GM08714 (cell line): ENCODE measurements around the gene STK4.
A peak's percentile ranks its signal among the peaks of the same experiment; 100 is the strongest.
"Not testable (repeated sequence)": the region's sequence is repeated elsewhere in the genome, so short reads cannot be mapped to it uniquely, and the experiment has no call there.

Source experiments
- H3K4me3 ChIP-seq: fragments of 200-500 bp; sonication (Bioruptor generic); 2 replicates; pipeline ENCODE4 v1.5.1; 2014; ENCODE audit warnings: mild to moderate bottlenecking, low read length, inconsistent platforms
- ZNF274 ChIP-seq: IDR thresholded peaks from 2 replicates; pipeline ENCODE4 v1.6.1; 2012; ENCODE audit warnings: mild to moderate bottlenecking, low read depth, low read length

The STK4 gene

GRCh38 chr20:44988631-44989171, 22.4 kb downstream of the STK4 start:
- TF ChIP-seq ZNF274: no peak
- H3K4me3 ChIP-seq: no peak overlapping the region

- peak overlapping the region; percentile 70 for H3K4me3 ChIP-seq
- TF ChIP-seq ZNF274: no peak
These were observed 24.1 kb downstream of the STK4 start for GRCh38 chr20:44990425-44990824.

DNA sequence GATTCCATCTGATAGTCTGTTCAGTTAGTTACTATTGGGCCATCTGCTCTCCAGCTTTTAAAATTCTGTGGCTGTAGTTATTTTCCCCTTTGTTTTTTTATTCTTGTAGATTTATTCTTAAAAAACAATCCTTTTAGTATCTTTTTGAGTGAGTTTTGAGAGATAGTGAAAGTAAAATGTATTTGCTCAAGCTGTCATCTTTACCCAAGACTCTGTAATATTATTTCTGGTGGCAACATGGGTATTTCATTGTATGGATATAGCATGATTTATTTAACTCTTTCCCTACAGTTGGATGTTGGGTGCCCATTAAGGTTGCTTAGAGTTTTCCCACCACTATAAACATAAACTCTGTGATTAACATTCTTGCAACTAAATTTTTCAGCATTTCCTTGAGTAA, 24.6 kb downstream of the STK4 start:
- no peak for TF ChIP-seq ZNF274
- H3K4me3 ChIP-seq: peak overlapping the region; percentile 70

- no peak overlapping the region for H3K4me3 ChIP-seq
- TF ChIP-seq ZNF274: no peak
These were observed 27.0 kb downstream of the STK4 start for GRCh38 chr20:44993343-44993742.

GRCh38 chr20:44997171-44997570, 30.9 kb downstream of the STK4 start:
- no peak for TF ChIP-seq ZNF274
- no peak overlapping the region for H3K4me3 ChIP-seq

- no peak overlapping the region for H3K4me3 ChIP-seq
- TF ChIP-seq ZNF274: no peak
These were observed 31.4 kb downstream of the STK4 start for GRCh38 chr20:44997668-44998067.

GRCh38 chr20:45008521-45009049, 42.3 kb downstream of the STK4 start:
- no peak for TF ChIP-seq ZNF274
- H3K4me3 ChIP-seq: no peak overlapping the region

DNA sequence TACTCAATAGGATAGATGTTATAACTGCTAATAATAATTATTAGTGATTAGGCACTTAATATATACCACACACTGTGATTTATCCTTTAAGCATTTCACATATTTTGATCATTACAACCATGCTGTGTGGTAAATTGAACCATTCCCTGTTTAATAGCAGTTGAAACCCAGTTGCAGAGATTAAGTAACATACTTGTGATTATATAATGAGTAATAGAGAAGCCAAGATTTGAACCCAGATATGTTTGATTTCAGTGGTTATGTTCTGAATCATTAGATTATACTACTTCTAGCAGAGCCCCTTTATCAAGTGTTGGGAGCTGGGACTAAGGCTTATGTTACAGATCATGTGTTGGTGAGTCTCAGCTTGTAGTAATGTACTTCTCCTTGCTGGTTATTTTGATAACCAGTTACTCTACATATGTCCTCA, 44.1 kb downstream of the STK4 start:
- H3K4me3 ChIP-seq: no peak overlapping the region
- TF ChIP-seq ZNF274: no peak

DNA sequence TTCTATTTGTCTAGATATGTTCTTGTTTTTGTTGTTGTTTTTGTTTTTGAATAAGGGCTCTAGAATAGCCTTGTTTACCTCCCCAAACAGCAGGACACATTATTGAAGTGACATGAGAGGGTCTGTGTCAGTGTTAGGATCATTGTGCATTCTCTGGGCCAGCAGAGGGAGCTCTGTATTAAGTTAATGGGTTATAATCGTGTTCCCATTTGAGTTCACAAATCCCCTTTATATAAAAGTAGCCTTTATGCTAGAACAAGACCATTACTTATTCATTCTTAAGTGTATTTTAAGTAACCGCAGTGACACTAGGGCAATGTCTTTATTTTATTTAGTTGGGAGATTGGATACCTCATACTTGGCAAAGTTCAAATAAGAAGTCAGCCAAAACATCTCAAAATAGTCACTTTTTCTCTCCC, 44.8 kb downstream of the STK4 start:
- no peak for TF ChIP-seq ZNF274

GRCh38 chr20:45012682-45013302, 46.5 kb downstream of the STK4 start:
- no peak overlapping the region for H3K4me3 ChIP-seq
- TF ChIP-seq ZNF274: no peak

More for the DNA sequence above, 44.8 kb downstream of the STK4 start:
- no peak overlapping the region for H3K4me3 ChIP-seq

GRCh38 chr20:45014131-45014530, 47.8 kb downstream of the STK4 start:
- H3K4me3 ChIP-seq: not testable (repeated sequence)

DNA sequence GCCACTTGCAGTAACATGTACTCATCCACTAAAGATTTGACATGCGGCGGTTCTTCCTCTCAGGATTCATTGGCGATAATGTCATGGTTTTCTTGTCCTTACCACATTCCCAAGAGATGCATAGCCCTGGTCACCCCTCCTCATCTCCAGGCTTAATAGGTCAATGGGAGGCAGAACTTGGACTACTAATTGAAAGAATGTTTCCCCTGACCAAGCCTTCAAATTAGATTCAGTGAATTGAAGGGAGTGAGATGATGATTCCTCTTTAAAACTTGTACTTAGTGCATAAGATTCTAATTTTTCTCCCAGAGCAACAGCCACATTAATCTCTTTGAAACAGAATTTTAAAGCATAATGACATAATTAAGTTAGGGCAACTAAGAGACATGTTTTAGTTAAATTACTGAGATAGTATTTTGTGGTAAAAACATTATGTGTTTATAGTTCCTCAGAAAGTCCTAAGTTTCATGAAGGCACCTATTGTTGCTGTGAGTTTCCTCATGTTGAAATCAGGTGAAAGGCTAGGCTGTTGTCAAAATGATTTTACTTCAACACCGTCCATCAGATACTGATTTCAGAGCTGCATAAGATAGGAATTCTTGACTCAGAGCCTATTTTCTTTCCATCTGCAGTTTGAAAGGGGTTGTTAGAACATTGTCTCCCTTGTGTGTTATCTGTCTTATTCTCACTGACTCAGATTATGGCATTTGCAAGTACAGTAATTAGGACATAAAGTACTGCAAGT, 48.5 kb downstream of the STK4 start:
- no peak for TF ChIP-seq ZNF274
- no peak overlapping the region for H3K4me3 ChIP-seq

DNA sequence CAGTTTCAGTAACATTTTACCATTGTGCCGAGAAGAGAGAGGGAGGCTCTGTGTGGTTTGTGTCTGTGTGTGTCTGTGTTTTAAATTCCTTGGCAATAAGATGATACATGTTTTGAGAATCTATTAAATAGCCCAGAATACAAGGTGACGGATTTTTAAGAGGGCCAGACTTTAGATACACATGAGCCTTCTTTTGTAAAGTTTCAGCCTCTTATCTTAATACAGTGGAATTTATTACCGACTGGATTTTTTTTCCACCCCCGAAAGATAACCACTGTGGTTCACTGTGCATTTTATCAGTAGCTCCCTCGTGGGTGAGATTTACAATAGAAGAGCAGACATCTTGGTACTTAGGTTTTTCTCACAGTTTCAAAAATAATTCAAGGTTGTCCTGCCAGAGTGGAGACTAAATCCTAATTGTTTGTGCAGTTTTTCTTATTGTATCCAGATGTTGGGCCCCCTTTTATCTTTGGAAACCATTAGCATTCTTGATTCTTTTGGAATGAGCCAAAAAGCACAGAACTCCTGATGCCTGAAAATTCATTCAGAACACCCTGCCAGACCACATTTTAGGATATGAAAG, 49.9 kb downstream of the STK4 start:
- H3K4me3 ChIP-seq: no peak overlapping the region
- TF ChIP-seq ZNF274: no peak

GRCh38 chr20:45017281-45017680, 51.0 kb downstream of the STK4 start:
- no peak for TF ChIP-seq ZNF274
- no peak overlapping the region for H3K4me3 ChIP-seq

GRCh38 chr20:45017857-45018256, 51.5 kb downstream of the STK4 start:
- no peak overlapping the region for H3K4me3 ChIP-seq
- no peak for TF ChIP-seq ZNF274
